GM21515 (cell line): ENCODE results near the gene HPRT1.

ENCODE experiments used
- ATAC-seq: cut with Tn5 transposase; IDR thresholded peaks from one replicate; pipeline ENCODE4 v1.9.1; 2021; ENCODE audit not compliant: unreplicated experiment

Gene HPRT1

DNA sequence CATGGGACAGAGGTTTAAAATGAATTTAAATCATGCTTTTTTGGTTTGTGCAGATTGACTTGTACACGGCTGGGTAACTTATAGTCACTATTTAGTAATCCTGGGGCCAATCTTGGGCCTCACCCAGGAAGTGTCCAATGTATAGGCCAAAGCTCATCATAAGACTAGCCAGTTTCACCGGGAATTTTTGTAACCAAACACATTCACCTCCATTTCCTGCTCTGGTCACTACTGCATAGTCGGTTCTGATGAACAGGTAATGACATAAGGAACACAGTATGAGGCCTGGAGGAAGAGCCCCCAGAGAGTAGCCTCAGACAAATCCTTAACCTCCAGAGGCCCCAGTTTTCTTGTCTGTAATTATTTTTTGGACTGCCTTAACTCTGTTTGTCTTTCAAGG is 81.9 kb downstream of the HPRT1 start:
- ATAC-seq = no peak

DNA sequence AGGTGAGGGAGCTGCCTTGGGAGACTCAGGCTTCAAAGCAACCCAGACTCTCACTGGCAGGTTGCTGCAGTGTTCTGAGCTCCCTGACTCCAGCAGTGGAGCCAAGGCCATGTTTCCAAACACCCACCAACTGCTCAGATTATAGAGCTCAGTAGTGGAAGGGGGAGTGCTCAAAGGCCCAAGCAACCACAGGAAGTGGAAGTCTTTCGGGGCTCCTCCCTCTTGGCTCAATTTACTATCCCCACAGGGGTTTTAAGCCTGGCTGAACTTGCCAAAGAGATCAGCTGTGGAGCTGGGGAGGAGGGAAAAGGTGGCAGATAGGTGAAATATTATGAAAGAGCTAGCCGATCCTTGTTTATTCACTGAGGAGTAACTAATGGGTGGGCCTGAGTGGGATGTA is 82.5 kb downstream of the HPRT1 start:
- no peak for ATAC-seq

DNA sequence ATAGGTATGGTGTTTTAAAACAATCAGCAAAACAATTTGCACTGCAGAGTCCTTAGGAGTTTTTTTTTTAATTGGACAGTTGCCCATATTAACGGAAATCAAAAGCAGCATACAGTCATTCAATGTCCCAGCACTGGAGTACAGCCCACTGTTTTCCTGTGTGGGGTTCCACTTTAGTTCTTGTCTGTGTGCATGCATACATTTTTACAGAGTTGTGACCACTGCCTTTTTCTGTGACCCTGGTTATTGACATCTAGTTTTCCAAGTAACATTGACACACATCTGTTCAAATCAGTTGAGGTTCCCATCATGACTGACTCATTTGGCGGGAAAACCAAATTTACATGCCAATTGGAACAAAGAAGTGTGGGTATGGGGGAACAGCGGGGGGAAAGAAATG is 83.3 kb downstream of the HPRT1 start:
- no peak for ATAC-seq

DNA sequence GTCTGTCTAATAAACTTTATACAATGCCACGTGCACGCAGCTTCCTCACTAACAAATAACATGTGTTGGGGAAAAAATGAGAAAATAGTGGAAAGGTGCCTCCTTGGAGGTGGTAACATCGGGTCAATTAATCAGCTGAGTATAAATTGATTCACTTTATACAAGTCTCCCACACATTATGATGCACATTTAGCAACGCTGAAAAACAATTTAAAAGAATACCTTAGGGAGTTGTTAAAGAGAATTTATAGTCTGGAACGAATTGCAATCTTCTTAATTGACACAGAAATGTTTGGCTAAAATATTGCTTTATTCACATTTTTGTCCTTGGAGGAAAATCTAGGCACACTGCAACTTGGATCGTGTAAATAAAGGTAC is 84.2 kb downstream of the HPRT1 start:
- ATAC-seq = no peak

DNA sequence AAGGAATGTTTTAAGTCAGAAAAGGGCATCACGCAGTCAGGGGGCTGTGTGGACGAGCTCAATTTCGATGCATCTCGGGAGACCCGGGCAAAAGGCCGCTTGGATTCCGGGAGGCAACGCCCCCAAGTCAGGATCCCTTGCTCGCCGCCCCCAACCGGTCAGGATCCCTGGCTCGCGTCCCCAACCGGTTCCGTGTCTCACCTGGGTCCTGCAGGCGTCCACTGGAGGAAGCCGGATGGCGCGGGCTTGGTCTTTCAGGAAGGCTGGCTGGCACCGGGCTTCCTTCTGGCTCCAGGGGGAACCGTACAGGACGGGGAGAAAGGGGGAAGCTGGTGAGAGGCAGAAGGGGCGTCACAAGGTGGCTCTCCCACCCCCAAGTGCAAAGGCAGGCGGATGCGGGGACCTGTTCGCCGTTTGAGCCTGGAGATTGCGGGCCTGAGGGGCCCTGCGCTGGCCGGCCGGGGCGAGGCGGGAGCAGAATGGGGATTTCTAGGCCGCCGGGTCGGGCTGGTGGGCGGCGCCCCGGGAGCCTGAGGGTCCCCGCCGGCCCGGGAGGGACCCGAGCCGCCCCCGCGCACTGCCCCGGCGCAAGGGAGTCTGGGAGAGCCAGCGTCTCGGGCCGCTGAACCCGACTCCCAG is 84.7 kb downstream of the HPRT1 start:
- no peak for ATAC-seq

DNA sequence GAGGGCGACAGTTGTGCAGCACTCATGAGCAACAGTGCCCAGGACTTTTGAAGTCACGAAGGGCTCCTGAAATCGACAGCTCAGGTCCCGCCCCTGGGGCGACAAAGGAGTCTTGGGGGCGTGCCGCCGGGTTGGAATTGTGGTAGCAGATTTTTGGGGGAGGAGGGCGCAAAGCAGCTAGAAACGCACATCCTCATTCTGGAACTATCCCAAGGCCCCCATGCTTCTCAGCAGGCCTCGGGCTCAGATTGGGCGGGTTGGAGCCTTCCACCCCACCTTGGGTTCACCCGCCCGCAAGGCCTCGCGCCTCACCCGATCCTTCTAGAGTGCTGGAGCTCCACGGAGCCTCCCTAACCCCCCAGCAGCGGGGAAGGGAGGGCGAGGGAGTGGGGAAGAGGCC is 85.5 kb downstream of the HPRT1 start:
- ATAC-seq = no peak

DNA sequence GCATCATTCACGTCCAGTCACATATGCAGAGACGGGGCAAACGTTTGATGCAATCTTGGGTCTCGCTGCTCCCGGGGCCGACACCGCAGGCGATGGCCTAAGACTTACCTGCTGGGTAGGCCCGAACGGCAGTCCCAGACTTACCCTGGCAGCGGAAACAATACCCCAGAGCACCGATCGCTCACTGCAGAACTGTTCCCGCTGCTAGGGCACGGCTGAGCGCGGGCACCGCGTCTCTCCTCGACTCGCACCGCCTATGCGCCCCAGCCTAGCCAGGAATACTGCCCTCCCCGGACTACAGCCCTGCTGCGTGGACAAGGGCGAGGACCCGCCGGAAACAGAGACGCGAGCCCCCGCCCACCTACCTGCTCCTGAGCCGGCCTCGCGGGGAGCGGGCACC is 86.2 kb downstream of the HPRT1 start:
- no peak for ATAC-seq

DNA sequence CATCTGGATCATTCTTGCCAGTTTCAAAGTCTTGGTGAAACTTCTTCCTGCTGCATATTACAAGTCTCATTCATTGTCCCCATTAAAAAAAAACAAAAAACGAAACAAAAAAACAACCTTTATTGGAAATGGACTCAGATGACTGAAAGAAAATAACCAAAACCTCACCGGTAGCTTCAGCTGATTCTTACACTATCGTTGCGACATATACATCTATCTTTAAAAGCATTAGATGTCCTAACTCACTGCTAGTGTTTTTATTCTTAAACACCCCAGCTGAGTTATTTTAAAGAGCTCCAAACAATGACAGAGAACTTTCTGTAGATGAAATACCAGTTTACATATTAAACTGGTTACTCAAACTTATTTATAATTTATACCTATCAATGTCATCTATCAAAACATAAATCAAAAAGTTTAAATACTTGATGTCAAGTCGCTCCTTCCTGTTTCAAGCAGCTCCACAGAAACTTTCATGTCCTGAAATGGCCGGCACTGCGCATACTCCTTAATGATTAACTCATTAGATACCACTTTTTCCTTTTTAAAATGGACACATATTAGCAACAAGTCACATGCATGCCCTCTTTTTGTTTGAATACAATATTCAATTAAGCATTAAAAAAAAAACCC is 87.2 kb downstream of the HPRT1 start:
- no peak for ATAC-seq

DNA sequence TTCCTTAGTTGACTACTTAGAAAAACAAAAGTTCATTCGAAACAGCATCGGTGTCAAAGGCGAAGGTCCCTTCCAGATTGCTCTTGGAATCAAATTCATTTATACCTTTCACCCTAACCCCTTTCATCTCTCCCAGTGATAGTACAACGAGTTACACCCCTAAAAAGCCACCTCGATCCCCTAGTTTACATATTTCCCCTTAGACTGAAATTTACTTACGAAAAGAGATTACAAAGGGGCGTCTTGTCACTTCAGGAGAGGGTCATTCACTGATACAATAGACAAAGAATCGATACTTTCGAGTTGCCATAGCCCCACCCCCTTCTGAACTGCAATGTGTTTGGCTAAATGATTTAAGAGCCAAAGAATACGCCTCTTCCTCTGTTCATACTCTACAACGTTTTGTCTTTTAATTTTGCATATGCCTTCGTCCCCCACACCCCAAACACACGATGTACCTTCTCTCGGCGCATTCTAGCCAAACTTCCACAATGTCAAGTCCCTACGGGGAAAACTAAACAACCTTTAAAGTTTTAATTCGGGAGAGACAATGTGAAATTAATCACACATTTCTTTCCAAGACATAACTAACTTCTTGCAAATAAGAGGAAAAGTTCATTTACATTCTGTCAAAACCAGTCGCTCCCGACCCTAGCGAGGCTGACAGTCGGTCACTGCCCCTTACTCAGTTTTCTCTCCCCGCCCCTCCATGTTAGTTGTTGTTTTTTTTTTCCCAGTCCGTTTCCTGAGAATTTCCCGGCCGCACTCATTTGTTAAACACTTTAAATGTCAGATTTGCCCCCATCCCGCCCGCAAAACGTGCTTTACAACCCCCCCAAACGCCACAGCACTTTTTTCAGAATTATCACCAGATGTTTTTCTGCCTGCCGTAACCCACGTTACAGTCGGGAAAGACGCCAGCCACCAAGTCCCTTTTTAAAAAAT is 88.6 kb downstream of the HPRT1 start:
- no peak for ATAC-seq
